Endothelial cell of umbilical vein (primary cell): Measurements from ENCODE around the gene TEK. TPM values are rescaled to one million over a fixed set of nuclear protein-coding genes. Genes with fewer than 3 reads are reported as not detected.

ENCODE experiments used
- BruUV-seq: library from RNA; stranded (reverse); fragments of 400-500 nt; replicated peaks from 2 replicates; lab custom pipeline; 2021; lab: Mats Ljungman, UMichigan
- CTCF ChIA-PET: fragments of 300-600, 350-600 bp; sonication (Branson Sonifier 250); formaldehyde crosslinking; loops from one replicate; lab custom pipeline; 2021; ENCODE audit warnings: antibody characterized with exemption, inconsistent platforms; lab: Charles Lee
- POLR2A ChIA-PET: fragments of 300-600, 350-600 bp; sonication (Branson Sonifier 250); formaldehyde crosslinking; loops from one replicate; lab custom pipeline; 2021; ENCODE audit warnings: antibody characterized with exemption, inconsistent platforms; lab: Charles Lee
- DNase-seq: peaks from one replicate; pipeline ENCODE4 v3.0.0-alpha.2; 2011; ENCODE audit warnings: low read depth, low spot score
- FAIRE-seq: peaks from 2 replicates; lab custom pipeline; 2011; peaks lifted over from hg19 to GRCh38; lab: Jason Lieb, UNC
- H2AFZ ChIP-seq: 2 replicates; pipeline ENCODE4 v1.6.0; 2012; ENCODE audit warnings: low read depth, low read length, control low read depth, inconsistent platforms
- H3K27ac ChIP-seq: 2 replicates; pipeline ENCODE4 v1.5.1; 2011; ENCODE audit warnings: low read depth, mild to moderate bottlenecking, control low read depth, low read length, moderate library complexity; ENCODE audit not compliant: insufficient read depth
- H3K27me3 ChIP-seq, 2 experiments: 2 replicates each; pipeline versions ENCODE4 v1.6.0 to v1.6.1; 2011; ENCODE audit warnings: low read length in 2 of 2, mixed read lengths in 1 of 2; ENCODE audit not compliant: control insufficient read depth in 2 of 2, insufficient read depth in 2 of 2
- H3K36me3 ChIP-seq, 2 experiments: 2 replicates in 1 of 2; 3 replicates in 1 of 2; pipeline ENCODE4 v1.5.1; 2011; ENCODE audit warnings: low read length in 2 of 2, mild to moderate bottlenecking in 1 of 2, moderate library complexity in 1 of 2; ENCODE audit not compliant: control insufficient read depth in 2 of 2, insufficient read depth in 2 of 2; ENCODE audit errors: extremely low read depth in 1 of 2
- H3K4me1 ChIP-seq: 3 replicates; pipeline ENCODE4 v1.5.1; 2011; ENCODE audit warnings: mild to moderate bottlenecking, low read length; ENCODE audit not compliant: control insufficient read depth, insufficient read depth; ENCODE audit errors: extremely low read depth
- H3K4me2 ChIP-seq: 2 replicates; pipeline ENCODE4 v1.6.1; 2011; ENCODE audit warnings: low read length, control low read depth, mixed read lengths; ENCODE audit not compliant: insufficient read depth
- H3K4me3 ChIP-seq, 3 experiments: fragments of 200-600 bp in 1 of 3; sonication (generic), shearing (Covaris generic) in 1 of 3; replicated peaks in 1 of 3; 2 replicates each; pipeline ENCODE4 v1.5.1; 2011 to 2016; ENCODE audit warnings: control low read depth in 3 of 3, low read length in 3 of 3, mild to moderate bottlenecking in 2 of 3, inconsistent platforms in 1 of 3, low read depth in 1 of 3, moderate library complexity in 1 of 3; ENCODE audit not compliant: insufficient read depth in 1 of 3
- H3K79me2 ChIP-seq: 2 replicates; pipeline ENCODE4 v1.6.0; 2012; ENCODE audit warnings: low read length, inconsistent platforms; ENCODE audit not compliant: control insufficient read depth, insufficient read depth
- H3K9ac ChIP-seq: replicated peaks from 2 replicates; pipeline ENCODE3; 2011; ENCODE audit warnings: low read length, control low read depth; ENCODE audit not compliant: insufficient read depth; ENCODE audit errors: extremely low read depth
- H3K9me1 ChIP-seq: replicated peaks from 3 replicates; pipeline ENCODE4 v1.6.0; 2011; ENCODE audit warnings: mild to moderate bottlenecking, low read length; ENCODE audit not compliant: control insufficient read depth, insufficient read depth; ENCODE audit errors: extremely low read depth
- H3K9me3 ChIP-seq: replicated peaks from 2 replicates; pipeline ENCODE4 v1.5.1; 2012; ENCODE audit warnings: low read length, inconsistent platforms; ENCODE audit not compliant: control insufficient read depth, insufficient read depth
- H4K20me1 ChIP-seq: replicated peaks from 2 replicates; pipeline ENCODE3; 2011; ENCODE audit warnings: mild to moderate bottlenecking, low read length; ENCODE audit not compliant: control insufficient read depth, insufficient read depth; ENCODE audit errors: extremely low read depth
- EZH2 ChIP-seq: IDR thresholded peaks from 2 replicates; pipeline ENCODE4 v1.6.1; 2012; ENCODE audit warnings: borderline replicate concordance, low read depth, mild to moderate bottlenecking, moderate library complexity, low read length, inconsistent platforms; ENCODE audit not compliant: severe bottlenecking
- FOS ChIP-seq: IDR thresholded peaks from 2 replicates; pipeline ENCODE4 v1.6.1; 2011; ENCODE audit warnings: mild to moderate bottlenecking, low read length, moderate library complexity, borderline replicate concordance; ENCODE audit not compliant: insufficient read depth
- GATA2 ChIP-seq: IDR thresholded peaks from 2 replicates; pipeline ENCODE4 v1.7.0; 2011; ENCODE audit warnings: low read depth, mild to moderate bottlenecking, moderate library complexity, mixed read lengths, low read length; ENCODE audit not compliant: insufficient read length, insufficient read depth
- JUN ChIP-seq: IDR thresholded peaks from 2 replicates; pipeline ENCODE4 v1.6.1; 2011; ENCODE audit warnings: borderline replicate concordance, low read depth; ENCODE audit not compliant: insufficient read length, insufficient read depth
- MAX ChIP-seq: IDR thresholded peaks from 2 replicates; pipeline ENCODE4 v1.6.1; 2011; ENCODE audit not compliant: insufficient read depth, insufficient read length
- MYC ChIP-seq: IDR thresholded peaks from one replicate; pipeline ENCODE4 v1.6.1; 2011; ENCODE audit warnings: mild to moderate bottlenecking, low read depth, low read length
- POLR2A ChIP-seq: IDR thresholded peaks from 2 replicates; pipeline ENCODE4 v1.6.1; 2012; ENCODE audit warnings: low read depth, mild to moderate bottlenecking, control low read depth, low read length
- POLR2AphosphoS5 ChIP-seq: IDR thresholded peaks from 2 replicates; pipeline ENCODE4 v1.6.1; 2012; ENCODE audit warnings: low read depth, mild to moderate bottlenecking, control low read depth, low read length, moderate library complexity; ENCODE audit not compliant: insufficient read depth
- dilution Hi-C: fragments of 300-500 bp; cut with MboI; formaldehyde crosslinking; loops from one replicate; pipeline ENCODE4 v1.15.0; 2019; ENCODE audit warnings: low sequenced_read_pairs; ENCODE audit not compliant: extremely low pct_ligation_motif_present
- intact Hi-C: fragments of 100-400 bp; cut with micrococcal nuclease; formaldehyde crosslinking; loops from one replicate; pipeline ENCODE4 v1.10.0; 2022
- polyA plus RNA-seq, 4 experiments: library from polyadenylated mRNA; depleted of rRNA in 3 of 4; stranded (reverse) in 3 of 4; unstranded in 1 of 4; fragments of >200 nt; gene quantifications; 2 replicates each; pipeline versions ENCODE4 v1.2.1 to v1.2.3, GENCODE V29; 2011 to 2012; ENCODE audit warnings: missing spikeins in 1 of 4
- total RNA-seq: library from RNA; stranded (reverse); gene quantifications from 2 replicates; pipeline ENCODE4 v1.2.3, GENCODE V29; 2021
- TF ChIP-seq, protein P1 (sequence below), 2 donors: IDR thresholded peaks; 1 replicate in 1 of 2; 2 replicates in 1 of 2; pipeline ENCODE4 v1.5.1; 2011; ENCODE audit warnings: low read length in 2 of 2, mild to moderate bottlenecking in 2 of 2, moderate library complexity in 2 of 2, control low read depth in 1 of 2, inconsistent platforms in 1 of 2, low read depth in 1 of 2; ENCODE audit not compliant: insufficient read depth in 1 of 2; ENCODE audit errors: extremely low read depth in 1 of 2

Gene TEK
- total and polyA plus RNA-seq, 2 donors (not counting 3 experiments of a cell fraction or from before 2014, with no cell fraction given) = 26.9 to 44.1 TPM

GRCh38 chr9:27125936-27126335 lies 16.9 kb downstream of the TEK start:
- no peak overlapping the region for H3K4me2 ChIP-seq
- DNase-seq (no peak), FAIRE-seq (no peak)
- no peak overlapping the region for H3K9ac ChIP-seq
- H3K9me1 ChIP-seq = no peaks in the 10 kb centered on the region
- POLR2A ChIA-PET = interaction anchor here (0.6 kb wide), 1 partner anchor 19 kb away, joined by 3 read pairs; no protein-coding TSS in a partner anchor
- no peak overlapping the region for H3K4me3 ChIP-seq
- CTCF ChIA-PET = interaction anchor here (1.6 to 2.5 kb wide), 3 partner anchors 15 to 47 kb away, joined by 6 to 10 read pairs (median 8); no protein-coding TSS in a partner anchor
- H3K27ac ChIP-seq = peak overlapping the region; percentile 44
- no peaks in the 10 kb centered on the region for H3K27me3 ChIP-seq
- H3K9me3 ChIP-seq = no peaks in the 10 kb centered on the region
- H2AFZ ChIP-seq = no peak overlapping the region
- no peaks in the 10 kb centered on the region for H4K20me1 ChIP-seq
- TF ChIP-seq EZH2 = no peak
- TF ChIP-seq GATA2 = no peak
- TF ChIP-seq POLR2A = no peak
- no peak for TF ChIP-seq MAX
- no peak for TF ChIP-seq POLR2AphosphoS5
- TF ChIP-seq, protein P1, sequence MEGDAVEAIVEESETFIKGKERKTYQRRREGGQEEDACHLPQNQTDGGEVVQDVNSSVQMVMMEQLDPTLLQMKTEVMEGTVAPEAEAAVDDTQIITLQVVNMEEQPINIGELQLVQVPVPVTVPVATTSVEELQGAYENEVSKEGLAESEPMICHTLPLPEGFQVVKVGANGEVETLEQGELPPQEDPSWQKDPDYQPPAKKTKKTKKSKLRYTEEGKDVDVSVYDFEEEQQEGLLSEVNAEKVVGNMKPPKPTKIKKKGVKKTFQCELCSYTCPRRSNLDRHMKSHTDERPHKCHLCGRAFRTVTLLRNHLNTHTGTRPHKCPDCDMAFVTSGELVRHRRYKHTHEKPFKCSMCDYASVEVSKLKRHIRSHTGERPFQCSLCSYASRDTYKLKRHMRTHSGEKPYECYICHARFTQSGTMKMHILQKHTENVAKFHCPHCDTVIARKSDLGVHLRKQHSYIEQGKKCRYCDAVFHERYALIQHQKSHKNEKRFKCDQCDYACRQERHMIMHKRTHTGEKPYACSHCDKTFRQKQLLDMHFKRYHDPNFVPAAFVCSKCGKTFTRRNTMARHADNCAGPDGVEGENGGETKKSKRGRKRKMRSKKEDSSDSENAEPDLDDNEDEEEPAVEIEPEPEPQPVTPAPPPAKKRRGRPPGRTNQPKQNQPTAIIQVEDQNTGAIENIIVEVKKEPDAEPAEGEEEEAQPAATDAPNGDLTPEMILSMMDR (IDR thresholded peaks at IDR 0.05; ENCODE audit: extremely low read depth in 1 of 2, insufficient read depth in 1 of 2, low read depth in 1 of 2, low read length in 2 of 2) = no peak
- no peak for TF ChIP-seq JUN
- TF ChIP-seq MYC = no peak
- no peak for TF ChIP-seq FOS
- H3K79me2 ChIP-seq = peaks cover 43% of the 10 kb centered on the region
- H3K36me3 ChIP-seq = no peaks in the 10 kb centered on the region
- intact Hi-C loops (loop anchor here (1.0 kb wide), 2 partner anchors 9 to 16 kb away; no protein-coding TSS in a partner anchor), dilution Hi-C loops (no loop called here)
- BruUV-seq = no TSS peak
- H3K4me1 ChIP-seq = peaks cover 29% of the 10 kb centered on the region
